ENCODE results near the gene METTL8.
"Not testable (repeated sequence)": the region's sequence is repeated elsewhere in the genome, so short reads cannot be mapped to it uniquely, and the experiment has no call there.

METTL8 gene

DNA sequence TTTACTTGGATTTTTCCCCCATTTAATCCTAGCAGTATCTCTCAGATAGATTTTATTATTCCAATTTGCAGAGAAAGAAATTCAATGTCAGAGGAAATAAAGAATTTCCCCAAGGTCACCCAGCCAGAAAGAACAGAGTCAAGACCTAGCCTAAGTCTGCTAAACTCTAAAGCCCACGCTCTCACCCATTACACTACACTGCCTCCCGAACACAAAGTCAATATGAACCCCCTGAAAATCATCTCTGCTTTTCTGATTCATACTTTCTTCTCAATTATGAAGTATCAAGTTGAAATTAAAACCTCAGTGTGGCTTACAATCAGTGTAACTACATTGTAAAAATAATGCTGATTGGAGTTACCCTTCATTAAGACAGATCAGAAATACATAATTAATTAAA is 89.6 kb downstream of the METTL8 start:
- no peak for DNase-seq

DNA sequence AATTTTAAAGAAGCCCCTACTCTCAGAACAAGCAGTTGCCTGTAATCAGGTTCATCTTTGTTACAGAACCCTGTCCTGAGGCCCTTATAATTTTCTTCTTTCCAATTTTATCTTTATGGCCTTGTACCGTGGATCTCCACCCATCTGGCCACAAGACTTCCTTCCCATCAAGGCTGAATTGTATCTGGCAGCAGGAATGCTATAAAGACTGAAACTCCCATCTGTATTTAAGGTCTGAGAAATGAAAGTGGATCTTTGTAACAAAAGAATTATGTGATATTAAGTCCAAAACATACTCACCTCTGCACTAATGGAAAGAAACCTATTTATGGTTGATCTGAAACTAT is 91.8 kb downstream of the METTL8 start:
- no peak for DNase-seq

DNA sequence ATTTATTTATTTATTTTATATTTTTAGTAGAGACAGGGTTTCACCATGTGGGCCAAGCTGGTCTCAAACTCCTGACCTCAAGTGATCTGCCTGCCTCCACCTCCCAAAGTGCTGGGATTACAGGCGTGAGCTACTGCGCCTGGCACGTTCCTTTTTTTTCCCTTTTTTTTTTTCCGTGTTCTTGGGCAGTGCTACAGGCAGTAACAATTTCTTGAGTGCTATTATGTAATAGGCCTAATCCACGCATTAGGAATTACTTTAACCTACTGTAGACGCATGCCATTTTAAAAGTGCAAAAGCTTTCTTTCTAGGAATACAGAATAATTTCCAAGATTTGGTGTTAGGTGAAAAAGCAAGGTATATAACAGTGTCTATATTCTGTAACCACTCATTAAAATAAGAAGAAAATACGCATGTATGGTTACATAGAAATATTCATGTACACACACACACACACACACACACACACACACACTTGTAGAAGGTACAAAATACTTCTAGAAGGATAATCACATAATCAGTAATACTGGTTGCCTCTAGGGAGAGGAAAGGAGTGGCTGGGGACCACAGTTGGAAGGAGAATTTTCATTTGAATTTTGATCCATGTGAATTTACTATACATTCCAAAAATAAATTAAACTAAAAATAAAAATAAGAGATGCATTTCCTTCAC is 92.3 kb downstream of the METTL8 start:
- no peak for DNase-seq

DNA sequence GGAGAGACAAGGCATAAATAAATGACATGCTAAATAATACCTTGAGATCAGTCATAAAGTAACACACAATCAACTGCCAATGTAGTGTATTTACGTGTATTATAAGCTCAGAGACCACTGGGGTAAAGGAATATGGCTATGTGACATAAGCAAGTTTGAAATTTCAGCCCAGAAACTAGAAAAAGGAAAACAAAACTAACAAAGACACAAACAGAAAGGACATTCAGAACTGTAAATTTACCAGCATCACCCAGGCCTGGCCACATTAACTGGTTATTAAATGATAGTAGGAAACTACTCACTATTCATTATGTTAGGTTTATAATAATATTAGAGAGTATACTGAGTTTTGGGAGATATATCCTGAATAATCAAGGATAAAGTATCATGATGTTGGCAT is 98.8 kb downstream of the METTL8 start:
- DNase-seq: no peak

DNA sequence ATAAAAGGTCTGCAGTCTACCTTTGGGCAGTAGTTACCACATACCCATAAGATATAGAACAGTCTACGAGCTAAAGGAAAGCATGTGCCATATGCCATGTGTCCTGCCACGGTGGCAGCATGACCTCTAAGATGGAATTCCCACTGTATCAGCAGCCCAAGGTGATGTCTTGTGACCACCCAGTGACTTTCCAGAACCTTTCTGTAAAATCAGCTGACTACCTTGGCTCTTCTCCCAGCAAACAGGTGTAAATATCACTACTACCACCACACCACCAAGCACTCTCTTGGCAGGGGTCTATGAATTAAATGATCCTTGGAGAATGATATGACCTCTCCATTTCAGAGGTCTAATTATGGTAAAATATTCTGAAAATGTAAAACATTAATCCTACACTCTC is 99.6 kb downstream of the METTL8 start:
- no peak for DNase-seq

DNA sequence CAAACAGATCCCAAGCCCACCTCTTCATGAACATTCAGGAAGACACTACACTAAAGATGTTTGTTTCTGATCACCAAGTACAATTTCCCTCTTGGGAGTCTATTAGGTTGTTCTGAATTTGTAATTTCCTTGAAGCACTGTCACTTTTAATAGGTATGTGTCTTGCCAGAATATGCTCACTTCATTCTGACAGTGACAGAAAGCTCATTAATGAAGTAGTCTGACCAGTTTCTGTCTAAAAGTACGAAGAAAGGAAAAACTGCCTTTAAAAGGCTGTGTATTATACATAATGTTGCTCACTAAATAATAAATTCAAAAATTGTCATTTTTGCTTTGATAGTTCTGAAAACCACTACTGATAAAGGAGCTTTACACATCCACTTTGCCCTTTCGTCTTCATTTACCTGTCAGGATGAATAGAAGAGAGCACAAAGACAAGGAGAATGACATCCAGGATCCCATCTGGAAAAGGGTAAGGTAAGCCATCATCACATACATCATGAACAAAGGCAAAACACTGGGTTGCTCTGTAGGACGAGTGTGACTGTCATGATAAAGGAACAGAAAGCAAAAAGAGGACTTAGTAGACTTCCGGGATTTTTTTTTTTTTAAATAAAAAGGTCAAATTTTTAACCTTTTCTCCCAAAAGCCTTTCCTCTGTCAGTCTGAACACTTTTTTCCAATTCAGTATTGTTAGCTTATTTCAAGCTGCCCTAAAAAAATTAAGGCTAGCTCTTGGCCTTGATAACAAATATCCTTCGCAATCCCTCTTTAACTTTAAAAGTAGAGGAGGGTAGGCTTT is 103.4 kb downstream of the METTL8 start:
- DNase-seq: no peak

DNA sequence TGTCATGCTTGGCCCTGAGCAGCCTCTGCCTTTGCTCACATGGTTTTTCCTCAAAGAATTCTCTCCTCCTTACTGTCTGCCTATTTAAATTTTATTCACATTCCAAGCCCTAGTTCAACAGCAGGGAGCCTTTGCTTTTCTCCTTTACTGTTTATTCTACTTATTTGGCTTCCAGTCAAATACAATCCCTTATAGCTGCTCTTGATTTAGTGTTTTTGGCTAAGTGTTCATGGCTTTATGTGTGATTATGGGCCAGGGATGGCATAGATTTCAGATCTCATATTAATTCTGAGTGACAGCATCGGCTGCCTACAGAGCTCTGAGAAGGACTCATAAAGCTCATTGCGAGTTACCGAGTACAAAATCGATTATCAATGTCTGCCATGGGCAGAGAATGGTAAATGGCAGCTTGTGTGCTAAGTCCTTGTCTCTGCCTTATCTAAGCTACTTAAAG is 106.7 kb downstream of the METTL8 start:
- DNase-seq: no peak

DNA sequence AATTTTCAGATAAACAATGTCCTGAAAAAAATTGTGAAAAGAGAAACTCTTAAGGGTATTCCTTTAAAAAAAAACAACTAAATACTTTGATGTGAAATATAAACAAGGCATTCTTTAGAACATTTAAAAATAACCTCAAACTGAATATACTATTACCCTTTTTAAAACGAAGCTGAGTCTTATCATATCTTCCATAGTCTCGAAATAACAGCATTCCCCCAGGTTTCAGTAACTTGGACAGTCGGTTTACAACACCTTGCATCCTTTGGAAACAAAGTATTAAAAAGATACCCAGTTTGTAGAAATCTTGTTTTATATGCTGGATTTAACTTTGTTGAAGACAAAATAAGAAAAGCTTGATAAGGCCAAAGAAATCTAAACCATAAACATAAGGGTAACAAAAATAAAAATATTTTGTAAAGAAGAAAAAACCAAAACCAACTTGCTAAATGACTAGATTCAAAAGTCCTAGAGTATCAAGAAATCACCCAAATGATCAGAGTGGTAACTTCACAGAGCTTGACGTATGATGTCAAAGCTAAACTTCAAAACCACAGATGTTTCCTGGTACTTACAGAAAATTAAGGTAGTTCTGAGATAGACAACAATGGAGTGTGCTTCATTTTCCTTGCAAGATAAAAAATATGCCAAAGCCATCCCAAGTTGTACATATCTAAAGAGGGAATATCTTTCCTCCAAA is 107.8 kb downstream of the METTL8 start:
- DNase-seq: peak; percentile 64

DNA sequence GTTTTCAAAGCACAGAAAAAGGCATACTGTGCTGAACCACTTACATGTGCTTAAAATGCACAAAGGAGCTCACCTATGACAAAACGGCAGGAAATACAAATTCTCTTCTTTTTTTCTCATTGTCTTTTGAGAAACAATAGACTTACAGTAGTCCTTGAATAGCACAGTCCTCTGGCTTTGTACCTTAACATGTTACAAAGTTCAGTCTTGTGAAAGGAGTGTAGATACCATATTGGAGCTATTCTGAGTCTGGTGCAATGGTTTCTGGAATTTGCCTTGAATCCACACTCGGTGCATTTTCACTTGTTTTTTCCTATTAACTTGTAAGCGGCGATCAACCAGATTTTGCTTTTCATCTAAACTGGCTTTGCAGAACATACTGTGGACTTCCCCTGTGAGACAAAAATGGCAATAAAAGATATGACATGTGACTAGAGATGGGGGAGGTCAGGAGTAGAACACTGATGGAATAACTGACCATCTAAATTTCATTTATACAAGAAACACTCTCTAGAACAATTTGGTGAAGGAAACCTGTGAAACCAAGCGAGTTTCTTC is 109.7 kb downstream of the METTL8 start:
- DNase-seq: no peak

DNA sequence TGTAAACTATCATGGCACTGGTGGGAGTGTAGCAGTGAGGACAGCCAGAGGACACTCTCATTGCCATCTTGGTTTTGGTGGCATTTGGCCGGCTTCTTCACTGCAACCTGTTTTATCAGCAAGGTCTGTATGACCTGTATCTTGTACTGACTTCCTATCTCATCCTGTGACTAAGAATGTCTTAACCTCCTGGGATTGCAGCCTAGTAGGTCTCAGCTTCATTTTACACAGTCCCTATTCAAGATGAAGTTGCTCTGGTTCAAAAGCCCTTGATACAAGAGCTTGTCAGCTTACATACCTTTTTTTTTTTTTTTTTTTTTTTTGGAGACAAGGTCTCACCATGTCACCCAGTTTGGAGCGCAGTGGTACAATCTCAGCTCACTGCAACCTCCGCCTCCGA is 110.9 kb downstream of the METTL8 start:
- DNase-seq: no peak

DNA sequence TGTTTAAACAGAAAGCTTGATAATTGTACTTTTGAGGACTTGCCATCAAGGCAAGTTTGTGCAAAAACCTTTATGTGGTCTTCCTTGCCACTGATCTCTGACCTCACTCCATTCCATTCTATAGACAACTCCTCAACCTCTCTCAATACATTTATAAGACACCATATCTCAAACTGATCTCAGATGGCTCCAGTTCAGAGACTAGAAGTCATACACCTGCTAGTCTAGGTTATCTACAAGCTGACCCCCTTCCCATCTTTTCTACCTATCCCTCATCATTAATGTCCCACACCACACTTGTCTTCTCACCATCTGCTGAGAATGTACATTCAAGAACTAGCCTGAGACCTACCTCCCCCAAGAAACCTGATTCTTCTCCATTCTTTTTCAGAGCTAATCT is 113.1 kb downstream of the METTL8 start:
- DNase-seq: no peak

DNA sequence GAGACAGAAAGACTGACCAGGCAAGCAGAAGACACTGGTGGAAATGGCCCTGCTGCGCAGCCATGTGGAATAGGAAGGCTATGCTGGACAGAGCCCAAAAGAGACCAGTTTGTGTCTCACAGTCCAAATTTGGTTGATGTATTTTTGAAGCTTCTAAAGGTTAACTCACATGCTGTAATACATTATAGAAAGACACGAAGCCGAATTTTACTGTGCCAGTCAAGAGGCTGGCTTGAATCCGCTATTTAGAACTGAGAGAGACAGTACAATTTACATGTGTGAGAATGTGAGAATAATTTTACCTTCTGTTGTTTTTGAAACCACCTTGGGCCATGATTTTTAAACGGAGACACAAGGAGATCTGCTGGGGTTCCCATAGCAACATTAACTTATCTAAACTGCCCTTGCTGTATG is 113.6 kb downstream of the METTL8 start:
- no peak for DNase-seq

DNA sequence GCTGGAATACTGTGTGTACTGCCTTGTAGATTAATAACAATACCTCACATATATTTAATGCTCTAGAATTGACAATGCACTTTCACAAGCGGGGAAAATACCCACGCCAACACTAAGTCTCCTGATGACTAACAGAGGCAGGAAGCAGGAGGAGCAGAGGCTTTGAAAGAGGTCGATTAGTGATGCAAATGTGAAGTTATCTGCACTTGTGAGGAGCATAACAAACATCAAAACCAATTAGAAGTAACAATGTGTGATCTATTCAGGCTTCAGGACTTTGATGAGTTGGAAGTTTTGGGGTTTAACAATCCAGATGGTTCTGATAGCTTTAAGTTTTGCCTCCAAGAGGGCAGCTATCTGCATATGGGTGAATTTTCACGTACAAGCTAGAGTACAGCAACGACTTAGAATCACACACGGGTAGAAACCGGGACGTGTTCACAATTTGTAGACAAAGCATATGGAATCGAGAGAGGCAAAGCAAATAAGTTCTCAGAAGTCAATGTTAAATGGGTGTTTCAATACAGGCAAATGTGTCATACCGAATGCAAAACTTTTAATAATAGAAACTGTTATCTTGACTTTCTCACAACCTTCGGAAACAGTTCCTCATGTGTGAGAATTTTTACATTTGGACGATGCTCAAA is 114.5 kb downstream of the METTL8 start:
- DNase-seq: peak; percentile 60

DNA sequence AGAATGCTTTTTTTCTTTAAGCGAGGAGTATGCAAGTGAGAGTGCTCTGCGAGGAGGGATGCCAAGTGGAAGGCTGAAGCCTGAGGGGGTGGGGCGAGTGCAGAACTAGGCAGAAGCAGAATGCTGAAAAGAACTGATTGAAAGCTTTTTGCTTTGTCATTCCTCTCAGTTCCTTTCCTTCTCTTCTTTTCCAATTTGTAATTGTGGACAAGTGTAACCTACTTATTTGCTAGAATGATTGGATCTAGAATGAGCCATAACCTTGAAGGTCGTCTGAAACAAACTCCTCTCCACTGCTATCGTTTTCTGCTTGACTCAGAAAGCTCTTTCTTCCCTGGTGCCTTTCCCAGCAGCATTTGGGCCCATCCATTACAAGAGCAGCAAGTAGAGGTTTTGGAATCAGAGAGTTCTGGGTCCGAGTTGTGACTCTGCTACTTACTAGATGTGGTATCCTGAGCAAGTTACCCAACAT is 115.3 kb downstream of the METTL8 start:
- no peak for DNase-seq

DNA sequence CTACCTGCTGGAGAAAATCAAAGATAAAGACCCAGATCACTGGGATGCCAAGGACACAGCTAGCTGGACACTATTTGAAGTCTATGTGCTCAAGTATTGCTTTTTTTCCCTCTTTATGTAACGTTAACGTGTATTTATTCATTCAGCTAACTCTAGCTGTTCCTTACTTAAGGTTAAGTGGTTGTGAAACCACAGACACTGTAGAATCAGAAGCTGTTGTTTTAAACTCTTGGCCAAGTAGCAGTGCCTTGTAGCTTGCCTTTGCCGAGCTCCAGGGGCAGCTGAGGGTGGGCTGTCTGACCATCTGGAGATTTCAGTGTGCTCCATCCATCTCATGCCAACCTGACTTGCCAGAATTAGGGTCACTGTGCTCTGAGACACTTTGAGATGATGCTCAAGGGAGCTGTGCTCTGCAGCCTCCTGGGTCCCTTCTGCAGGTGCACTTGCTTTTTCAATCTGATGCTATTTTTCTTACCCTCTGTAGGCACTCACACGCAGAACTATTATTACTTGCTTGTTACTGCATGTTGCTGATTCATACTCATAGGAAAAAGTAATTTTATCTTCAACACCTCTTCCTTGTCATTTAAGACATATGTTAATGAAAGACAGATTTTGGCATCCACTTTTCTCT is 116.2 kb downstream of the METTL8 start:
- no peak for DNase-seq

DNA sequence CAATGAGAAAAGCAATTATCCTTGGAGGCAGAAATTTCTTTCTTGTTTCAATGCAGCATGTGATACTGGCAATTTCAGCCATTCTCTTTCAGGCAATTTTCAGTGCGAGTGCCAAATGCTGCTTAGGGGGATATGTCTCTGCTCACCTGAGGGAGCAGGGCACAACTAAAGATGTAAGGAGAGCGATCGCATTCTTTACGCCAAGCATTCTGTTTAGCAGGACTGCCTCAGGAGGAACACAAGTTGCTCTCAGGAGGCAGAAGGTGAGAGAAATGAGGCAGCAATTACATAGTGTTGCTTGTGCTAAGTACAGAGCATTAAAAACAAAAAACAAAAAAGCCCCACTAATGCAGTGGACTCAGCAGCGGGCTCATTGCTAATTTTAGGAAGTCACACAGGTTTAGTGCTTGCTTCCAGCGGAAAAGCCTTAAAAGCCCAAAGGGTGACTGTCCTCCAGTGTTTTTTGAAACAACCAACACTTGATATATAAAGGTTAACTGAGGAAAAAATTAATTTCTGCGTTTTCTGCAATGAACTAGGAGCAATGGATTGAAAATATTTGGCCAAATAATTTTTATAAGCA is 116.9 kb downstream of the METTL8 start:
- no peak for DNase-seq

DNA sequence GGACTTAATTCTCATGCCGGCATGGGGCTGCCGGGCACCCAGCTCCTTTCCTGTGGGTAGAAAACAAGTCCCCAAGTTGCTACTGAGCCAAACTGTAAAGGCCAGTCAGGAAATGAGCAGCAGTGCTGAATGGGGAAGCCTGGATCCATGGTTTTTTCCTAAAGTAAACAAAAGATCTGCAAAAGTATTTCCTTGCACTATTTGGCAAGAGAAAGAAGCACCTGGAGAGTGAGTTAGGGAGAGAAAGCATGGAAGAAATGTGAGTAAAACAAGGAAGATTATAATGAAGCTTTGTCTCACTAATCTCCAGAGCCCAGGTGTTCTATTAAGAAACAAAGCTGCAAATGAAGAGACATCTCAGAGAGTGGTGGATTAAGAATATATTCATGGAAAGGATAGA is 117.6 kb downstream of the METTL8 start:
- DNase-seq: no peak

DNA sequence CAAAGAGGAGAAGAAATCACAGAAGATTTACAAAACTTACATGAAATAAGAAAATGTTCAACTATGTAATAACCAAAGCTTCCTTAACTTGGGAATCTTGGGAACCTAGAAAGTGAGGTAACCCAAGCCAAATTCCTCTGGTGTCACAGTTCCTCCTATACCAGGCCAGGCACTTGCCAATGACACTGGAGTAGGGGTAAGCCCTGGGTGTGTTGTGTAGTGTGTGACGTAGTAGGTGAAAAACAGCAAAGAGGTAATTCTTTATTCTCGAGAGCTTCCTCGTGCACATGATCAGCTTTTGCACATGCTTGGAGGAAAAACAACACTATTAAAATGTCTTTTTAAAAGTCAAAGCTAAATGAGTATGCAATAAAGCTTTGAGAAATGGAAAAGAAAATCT is 118.0 kb downstream of the METTL8 start:
- no peak for DNase-seq

DNA sequence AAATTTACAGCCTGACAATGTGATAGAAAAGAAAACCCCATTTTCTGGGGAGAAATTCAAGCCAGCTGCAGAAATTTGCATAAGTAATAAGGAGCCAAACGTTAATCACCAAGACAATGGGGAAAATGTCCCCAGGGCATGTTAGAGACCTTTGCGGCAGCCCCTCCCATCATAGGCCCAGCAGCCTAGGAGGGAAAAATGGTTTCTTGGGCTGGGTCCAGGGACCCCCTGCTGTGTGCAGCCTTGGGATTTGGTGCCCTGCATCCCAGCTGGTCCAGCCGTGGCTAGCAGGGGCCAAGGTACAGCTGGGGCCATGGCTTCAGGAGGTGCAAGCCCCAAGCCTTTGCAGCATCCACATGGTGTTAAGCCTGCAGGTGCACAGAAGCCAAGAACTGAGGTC is 121.6 kb downstream of the METTL8 start:
- not testable (repeated sequence) for DNase-seq

DNA sequence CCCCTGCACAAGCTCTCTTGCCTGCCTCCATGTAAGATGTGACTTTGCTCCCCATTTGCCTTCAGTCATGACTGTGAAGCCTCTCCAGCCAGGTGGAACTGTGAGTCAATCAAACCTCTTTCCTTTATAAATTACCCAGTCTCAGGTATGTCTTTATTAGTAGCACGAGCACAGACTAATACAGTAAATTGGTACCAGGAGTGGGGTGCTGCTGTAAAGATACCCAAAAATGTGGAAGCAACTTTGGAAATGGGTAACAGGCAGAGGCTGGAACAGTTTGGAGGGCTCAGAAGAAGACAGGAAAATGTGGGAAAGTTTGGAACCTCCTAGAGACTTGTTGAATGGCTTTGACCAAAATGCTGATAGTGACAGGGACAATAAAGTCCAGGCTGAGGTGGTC is 122.2 kb downstream of the METTL8 start:
- DNase-seq: not testable (repeated sequence)

DNA sequence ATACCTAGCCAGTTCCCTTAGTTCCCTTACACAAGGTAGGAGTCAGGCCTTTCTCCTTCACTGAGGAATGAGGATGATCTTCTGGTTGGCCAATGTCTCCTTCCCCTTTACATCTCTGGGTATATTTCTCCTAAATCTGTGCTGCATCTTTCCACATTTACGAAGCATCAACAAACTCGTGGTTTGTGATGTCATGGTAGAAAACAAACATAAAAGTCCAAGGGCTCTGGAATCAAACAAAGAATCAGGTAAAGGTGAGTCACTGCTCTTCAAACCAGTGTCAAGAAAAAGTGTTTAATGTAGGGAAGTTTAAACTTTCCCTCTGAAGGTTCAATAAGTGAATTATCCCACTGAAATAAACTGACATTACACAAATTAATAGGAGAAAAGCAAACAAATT is 122.9 kb downstream of the METTL8 start:
- DNase-seq: no peak

All from CD4-positive, alpha-beta T cell treated with Interleukin-21 for 1 hour (primary cell).